Activated CD4-positive, alpha-beta T cell treated with anti-CD3 and anti-CD28 coated beads, Interleukin-2, amount 50 U/mL, for 48 hours (primary cell): Measurements from ENCODE around the gene CNGA2.
"Not testable (repeated sequence)": the region's sequence is repeated elsewhere in the genome, so short reads cannot be mapped to it uniquely, and the experiment has no call there.

ENCODE experiments used
- DNase-seq, 2 experiments: peaks; one replicate each; pipeline ENCODE4 v3.0.0-alpha.2; 2020

Gene CNGA2

GRCh38 chrX:151734446-151734845, at the start of gene CNGA2:
Gene CNGA2 (plus strand): TSS chrX:151734746. CDS start chrX:151738484, 3,738 bp downstream.
- DNase-seq = no peak

GRCh38 chrX:151687635-151688034, 46.9 kb upstream of the CNGA2 start:
- no peak for DNase-seq

DNA sequence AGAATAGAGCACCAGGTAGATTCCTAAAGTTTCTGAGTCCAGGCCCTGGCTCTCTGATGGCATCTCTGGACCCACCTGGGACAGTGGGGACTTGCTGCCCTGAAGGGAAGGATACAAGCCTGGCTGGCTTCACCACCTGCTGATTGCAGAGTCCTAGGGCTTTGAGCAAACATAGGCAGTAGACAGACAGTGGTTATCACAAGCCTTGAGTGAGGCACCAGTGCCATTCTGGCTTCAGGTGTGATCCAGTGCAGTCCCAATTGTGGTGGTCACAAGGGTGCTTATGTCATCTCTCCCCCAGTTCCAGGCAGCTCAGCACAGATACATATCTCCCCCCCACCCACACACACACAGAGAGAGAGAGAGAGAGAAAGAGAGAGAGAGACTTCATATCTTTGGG, 45.9 kb upstream of the CNGA2 start:
- no peak for DNase-seq

- DNase-seq = no peak
Observed at GRCh38 chrX:151692825-151693224, 41.7 kb upstream of the CNGA2 start.

DNA sequence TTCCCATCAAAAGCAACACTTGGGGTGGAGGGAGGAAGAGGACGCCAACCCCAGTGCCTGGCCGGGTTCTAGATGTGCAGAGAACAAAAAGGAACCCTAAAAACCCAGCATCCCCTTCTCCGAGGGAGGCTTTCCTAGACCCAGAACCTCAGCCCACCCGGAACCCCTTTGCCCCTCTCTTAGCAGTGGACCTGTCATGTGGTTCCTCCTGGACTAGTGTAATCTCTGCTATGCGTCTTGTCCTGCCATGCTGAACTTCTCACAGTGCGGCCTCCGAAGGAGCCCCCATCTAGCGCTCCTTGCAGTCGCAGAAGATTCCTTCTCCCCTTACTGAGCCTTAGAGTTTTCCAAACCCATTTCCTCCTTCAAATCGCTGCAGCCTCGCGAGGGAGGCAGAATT, 40.4 kb upstream of the CNGA2 start:
- DNase-seq = no peak

- DNase-seq = no peak
Observed at GRCh38 chrX:151694661-151695582, 39.6 kb upstream of the CNGA2 start, which contains the start of gene PRRG3. Gene PRRG3 (plus strand): TSS chrX:151695458. CDS start chrX:151698815, 3,357 bp downstream.

DNA sequence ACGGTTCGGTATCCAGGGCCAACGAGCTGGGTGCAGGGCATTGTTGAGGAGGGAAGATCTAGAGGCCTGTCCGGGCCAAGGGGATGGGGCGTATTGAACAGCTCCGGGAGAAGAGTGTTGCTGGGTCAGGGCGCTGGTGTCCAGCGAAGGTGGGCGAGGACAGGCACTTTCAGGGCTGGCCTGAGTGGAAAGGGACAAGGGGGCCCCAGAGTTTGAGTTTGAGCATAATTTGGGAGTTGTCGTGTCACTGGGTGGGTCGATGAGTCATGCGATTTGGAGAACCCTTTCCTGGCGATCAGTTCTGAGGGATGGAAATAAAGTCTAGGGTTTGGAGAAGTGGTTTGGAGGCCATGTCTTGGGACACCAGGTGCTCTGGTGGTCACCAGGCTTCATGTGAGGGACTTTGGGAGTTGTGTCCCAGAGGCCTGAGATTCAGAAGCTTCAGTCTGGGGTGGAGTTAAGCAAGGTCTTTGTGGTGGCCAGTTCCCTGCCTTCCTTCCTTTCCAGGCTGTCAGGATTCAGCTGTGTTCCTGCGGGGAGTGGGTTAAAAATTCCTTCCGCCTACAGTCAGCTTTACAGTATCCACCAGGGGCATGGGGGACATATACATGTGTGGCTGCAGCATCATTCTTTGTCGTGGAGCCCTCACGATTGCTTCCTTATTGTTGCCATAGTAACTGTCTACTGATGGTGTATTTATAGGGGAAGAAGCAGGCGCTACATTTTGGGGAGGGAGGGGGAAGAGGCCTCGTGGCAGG, 38.8 kb upstream of the CNGA2 start:
- no peak for DNase-seq

DNA sequence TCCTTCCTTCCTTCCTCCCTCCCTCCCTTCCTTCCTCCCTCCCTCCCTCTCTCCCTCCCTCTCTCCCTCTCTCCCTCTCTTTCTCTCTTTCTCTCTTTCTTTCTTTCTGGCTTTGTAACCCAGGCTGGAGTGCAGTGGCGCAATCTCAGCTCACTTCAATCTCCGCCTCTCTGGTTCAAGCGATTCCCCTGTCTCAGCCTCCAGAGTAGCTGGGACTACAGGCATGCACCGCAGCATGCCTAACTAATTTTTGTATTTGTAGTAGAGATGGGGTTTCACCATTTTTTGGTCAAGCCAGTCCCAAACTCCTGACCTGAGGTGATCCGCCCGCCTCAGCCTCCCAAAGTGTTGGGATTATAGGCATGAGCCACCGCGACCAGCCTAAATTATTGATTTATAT, 37.5 kb upstream of the CNGA2 start:
- not testable (repeated sequence) for DNase-seq

DNA sequence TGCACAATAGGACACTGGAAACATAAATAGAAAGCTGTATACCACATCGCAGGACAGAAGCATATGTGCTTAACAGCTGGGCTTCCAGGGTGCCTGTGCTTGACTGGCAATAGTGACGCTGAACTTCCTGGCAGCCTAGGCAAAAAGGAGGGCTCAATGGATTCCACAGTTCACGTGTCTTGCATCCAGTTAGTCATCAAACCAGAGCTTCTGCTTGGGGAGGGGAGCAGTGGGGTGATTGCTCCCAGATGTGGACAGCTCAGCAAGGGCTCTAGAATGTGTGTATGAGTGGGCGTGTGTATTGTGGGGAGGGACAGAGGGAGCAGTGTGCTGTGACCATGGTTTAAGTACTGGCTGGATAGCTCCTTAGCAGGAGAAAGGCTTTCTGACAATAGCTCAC, 37.0 kb upstream of the CNGA2 start:
- DNase-seq = no peak

DNA sequence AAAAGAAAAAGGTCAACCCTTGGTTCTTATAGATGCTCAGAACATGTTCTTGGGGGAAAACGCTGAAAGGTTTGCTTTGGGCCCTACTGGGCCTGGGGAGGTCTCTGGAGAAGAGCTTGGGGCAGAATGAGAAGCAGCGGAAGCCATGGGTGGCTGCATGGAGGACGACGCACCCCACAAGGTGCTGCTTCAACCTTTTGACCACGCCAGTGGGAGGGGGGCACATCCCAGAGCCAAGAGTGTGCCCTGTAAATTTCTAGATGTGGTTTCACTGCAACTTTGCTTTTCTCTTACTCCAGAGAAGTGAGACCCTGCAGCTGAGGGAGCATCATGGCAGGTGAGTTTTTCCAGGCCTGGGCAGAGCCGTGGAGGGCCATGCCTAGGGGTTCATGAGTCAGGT, 36.1 kb upstream of the CNGA2 start:
- no peak for DNase-seq

DNA sequence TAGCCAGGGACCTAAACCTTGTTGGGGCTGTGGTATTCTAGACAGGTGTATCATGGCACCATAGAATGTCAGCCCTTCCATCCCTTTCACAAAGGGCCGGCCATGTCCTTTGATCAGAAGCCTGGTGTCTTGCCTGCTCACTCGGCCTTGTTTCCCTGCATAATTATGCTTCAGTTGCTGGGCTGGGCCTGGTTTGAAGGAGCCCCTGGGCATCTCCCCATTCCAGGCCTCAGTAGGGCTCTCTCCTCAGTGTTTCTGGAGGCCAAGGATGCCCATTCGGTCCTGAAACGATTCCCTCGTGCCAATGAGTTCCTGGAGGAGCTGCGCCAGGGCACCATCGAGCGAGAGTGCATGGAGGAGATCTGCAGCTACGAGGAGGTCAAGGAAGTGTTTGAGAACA, 34.8 kb upstream of the CNGA2 start:
- DNase-seq = no peak

DNA sequence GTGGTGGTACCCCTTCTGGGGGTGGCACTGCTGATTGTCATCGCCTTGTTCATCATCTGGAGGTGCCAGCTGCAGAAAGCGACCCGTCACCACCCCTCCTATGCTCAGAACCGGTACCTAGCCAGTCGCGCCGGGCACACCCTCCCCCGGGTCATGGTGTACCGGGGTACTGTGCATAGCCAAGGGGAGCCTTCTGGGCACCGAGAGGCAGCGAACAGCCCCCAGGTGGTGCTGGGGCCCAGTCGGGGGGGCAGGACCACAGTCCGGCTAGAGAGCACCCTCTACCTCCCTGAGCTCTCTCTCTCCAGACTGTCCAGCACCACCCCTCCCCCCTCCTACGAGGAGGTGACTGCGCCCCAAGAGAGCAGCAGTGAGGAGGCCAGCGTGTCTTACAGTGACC, 34.0 kb upstream of the CNGA2 start:
- no peak for DNase-seq

DNA sequence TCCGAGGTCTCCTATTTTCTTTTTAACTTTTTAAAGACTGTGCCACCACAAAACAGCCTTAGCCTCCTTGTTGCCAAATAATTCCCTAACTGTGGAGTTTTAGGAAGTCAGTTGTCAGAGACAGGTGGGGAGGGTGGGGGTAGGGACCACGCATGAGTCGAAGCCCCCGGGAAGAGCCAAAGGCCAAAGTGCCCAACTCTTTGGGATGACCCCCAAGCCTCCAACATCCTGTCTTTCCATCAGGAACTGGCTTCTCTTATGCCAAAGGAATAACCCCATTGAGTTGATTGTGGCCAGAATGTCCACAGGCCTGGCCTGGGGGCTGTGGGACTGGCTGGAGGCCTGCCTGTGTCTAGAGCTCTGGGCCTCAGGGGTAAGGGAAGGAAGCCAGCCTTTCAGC, 33.5 kb upstream of the CNGA2 start:
- DNase-seq = no peak

DNA sequence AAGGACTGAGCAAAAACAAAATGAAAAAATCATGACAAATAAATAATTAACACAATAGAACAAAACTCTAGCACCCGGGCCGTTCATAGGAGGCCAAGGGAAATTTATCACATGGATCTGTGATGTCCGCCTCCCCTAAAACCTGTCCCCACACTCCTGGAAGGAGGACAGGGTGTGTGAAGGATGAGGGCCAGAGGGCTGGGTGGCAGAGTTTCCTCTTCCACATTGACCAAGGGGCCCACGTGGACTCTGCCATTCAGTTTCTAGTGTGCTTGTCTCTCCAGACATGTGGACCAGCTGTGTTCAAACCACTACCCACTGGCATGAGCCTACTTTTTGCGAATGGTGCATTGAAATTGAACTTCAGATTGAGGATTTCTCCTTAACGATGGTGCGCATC, 33.0 kb upstream of the CNGA2 start:
- DNase-seq = no peak

DNA sequence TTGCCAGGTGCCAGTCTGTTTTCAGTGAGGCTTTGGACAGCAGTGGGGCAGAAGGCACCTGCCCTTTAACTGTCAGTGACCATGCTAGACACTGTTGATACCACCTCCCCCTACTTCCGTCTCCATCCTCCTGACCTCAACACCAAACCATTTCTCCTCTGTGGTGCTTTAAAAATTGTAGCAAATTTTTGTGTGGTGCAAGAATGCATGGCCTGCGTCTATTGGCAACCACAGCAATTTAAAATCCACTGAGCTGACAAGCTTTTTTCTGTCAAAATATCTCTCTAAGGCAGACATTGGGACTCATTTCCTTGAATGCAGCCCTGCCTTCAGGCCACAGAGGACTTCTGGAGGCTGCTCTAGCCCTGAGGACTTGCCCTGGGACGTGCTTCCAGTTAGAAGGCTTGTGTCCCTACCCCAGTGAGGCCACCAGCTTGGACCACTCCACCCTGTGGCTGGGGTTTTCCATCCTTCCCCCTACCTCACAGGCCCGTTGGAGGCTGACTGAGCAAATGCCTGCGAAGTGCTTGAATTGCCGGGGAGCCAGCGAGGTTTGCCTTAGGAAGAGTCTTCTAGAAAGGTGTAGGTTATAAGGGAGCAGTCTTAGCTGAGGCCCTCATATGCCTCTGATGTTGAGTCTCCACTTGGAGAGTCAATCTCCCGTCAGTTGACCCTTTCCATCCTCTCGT, 32.4 kb upstream of the CNGA2 start:
- no peak for DNase-seq

DNA sequence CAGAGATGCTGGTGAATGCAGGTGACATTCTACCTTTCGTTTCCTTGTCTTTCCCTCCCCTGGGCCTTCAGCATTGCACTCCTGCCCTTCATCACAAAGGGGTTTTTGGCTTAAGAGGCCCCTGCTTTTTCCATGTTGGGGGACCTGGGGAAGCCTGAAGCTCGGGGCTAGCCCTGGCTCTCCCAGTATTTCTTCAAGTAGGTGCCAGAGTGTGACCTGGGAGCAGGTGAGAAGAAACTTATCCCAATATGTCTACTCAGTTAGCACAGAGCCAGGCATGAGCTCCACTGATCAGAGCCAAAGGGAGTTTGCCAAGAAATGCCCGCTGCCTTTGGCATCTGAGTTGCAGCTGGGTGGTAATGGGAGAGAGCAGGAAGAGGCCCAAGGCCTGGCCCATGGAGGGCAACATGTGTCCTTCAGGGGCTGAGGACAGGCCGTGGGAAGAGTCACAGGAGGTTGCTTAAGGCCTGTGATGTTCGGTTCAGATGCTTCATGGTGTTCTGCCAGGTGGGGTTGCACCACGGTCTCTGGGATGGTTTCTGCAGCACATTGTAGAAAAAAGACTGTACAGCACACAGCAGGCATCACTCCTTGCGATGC, 31.7 kb upstream of the CNGA2 start:
- DNase-seq = no peak

DNA sequence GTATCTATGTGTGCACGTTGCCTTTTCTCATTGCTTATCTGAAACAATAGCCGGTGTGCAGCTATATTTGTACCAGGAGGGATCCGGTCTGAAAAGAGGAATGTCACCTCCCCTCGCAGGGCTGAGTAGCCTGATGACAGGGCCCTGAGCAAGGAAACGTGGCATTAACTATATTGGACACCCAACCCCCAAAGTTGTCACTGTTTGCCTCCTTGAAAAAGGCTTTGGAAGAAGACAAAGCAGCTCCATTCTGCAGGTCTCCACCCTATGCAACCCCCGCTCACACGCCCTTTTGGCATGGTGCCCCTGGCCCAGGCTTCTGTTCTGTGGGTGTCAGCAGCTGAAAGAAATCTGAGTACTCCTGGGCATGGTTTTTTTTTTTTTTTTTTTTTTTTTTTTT, 31.1 kb upstream of the CNGA2 start:
- DNase-seq = no peak

- no peak for DNase-seq
Observed at GRCh38 chrX:151704041-151704663, 30.4 kb upstream of the CNGA2 start.

DNA sequence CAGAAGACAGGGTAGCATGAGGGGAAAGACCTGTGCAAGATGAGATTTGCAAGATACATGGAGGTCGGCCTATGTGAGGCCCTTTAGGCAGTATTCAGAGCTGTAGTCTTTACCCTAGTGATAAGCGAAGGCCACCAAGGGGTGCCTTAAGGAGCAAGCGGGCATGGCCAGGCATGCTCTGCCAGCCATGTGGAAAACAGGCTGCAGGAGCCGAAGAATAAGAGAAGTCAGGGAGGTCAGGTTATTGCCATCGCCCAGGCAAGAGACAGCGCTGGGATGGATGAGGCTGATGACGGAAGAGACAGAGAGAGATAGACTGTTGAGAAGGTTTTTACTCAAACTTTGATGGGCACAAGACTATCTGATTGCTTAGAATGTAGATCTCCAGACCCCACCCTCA, 25.7 kb upstream of the CNGA2 start:
- no peak for DNase-seq

DNA sequence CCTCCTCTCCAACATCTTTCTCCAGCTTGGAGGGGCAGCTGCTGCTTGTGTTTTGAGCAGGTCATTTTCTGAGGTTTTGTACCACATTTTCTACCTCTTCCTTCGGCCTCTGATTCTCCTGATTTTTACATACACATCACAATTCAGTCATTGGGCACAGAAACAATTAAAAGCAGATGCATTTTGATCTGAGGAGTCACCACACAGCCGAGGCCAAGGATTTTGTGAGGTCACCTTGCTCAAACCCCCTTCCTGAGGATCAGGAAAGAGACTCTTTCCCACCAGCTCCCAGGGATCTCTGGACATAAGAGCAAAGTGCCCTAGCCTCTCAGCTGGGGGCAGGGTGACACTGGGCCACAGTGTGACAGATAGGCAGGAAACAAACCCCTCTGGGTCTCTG, 24.1 kb upstream of the CNGA2 start:
- no peak for DNase-seq

- DNase-seq = no peak
Observed at GRCh38 chrX:151711154-151711553, 23.4 kb upstream of the CNGA2 start.

GRCh38 chrX:151711787-151712186, 22.8 kb upstream of the CNGA2 start:
- no peak for DNase-seq

GRCh38 chrX:151712253-151712652, 22.3 kb upstream of the CNGA2 start:
- DNase-seq = no peak
